BE2C (cell line): ENCODE results near the gene SERGEF.
"Not testable (repeated sequence)": the region's sequence is repeated elsewhere in the genome, so short reads cannot be mapped to it uniquely, and the experiment has no call there.

ENCODE experiments used
- DNase-seq: peaks from one replicate; pipeline ENCODE4 v3.0.0-alpha.2; 2020
- H3K27me3 ChIP-seq: fragments of 250-450 bp; sonication (Bioruptor Pico); 2 replicates; pipeline ENCODE4 v1.5.1; 2020; ENCODE audit warnings: mild to moderate bottlenecking
- H3K36me3 ChIP-seq: fragments of 250-450 bp; sonication (Bioruptor Pico); 2 replicates; pipeline ENCODE4 v1.5.1; 2020; ENCODE audit warnings: mild to moderate bottlenecking
- H3K4me1 ChIP-seq: fragments of 250-450 bp; sonication (Bioruptor Pico); 2 replicates; pipeline ENCODE4 v1.5.1; 2020
- H3K4me3 ChIP-seq: 2 replicates; pipeline ENCODE4 v1.5.1; 2011; ENCODE audit warnings: low read depth, low read length
- H3K9me3 ChIP-seq: fragments of 250-450 bp; sonication (Bioruptor Pico); 2 replicates; pipeline ENCODE4 v1.5.1; 2020
- TF ChIP-seq, protein P1 (sequence below): IDR thresholded peaks from 2 replicates; pipeline ENCODE4 v1.5.1; 2012; ENCODE audit warnings: mild to moderate bottlenecking, low read depth, low read length

SERGEF gene

DNA sequence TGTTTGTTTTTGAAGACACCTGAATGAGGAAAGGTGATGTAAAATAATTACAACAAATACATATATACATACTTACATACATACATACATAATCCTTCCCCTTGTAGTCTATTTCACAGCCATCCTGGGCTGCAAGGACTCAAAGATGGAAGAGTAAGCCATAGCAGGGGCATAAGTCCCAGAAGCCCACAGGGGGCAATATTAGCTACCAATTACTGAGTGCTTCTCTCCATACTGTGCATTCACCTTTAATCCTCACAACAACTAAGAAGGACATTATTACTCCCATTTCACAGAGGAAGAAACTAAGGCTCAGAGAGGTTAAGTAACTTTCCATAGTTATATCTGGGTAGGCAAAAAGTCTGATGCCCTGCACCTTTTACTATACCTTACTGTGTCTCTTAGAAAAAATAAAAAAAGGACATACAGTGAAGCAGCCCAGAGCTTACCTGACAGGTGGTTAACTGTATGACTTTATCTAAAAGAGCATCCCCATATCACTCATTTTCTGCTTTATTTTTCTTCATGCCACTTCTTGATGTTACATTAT, 2.7 kb downstream of the SERGEF start:
- no peaks in the 10 kb centered on the region for H3K4me1 ChIP-seq
- peaks cover 6% of the 10 kb centered on the region; the same call in 1 of the 2 replicates for H3K27me3 ChIP-seq
- TF ChIP-seq, protein P1, sequence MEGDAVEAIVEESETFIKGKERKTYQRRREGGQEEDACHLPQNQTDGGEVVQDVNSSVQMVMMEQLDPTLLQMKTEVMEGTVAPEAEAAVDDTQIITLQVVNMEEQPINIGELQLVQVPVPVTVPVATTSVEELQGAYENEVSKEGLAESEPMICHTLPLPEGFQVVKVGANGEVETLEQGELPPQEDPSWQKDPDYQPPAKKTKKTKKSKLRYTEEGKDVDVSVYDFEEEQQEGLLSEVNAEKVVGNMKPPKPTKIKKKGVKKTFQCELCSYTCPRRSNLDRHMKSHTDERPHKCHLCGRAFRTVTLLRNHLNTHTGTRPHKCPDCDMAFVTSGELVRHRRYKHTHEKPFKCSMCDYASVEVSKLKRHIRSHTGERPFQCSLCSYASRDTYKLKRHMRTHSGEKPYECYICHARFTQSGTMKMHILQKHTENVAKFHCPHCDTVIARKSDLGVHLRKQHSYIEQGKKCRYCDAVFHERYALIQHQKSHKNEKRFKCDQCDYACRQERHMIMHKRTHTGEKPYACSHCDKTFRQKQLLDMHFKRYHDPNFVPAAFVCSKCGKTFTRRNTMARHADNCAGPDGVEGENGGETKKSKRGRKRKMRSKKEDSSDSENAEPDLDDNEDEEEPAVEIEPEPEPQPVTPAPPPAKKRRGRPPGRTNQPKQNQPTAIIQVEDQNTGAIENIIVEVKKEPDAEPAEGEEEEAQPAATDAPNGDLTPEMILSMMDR: no peak
- DNase-seq: no peak
- H3K9me3 ChIP-seq: no peaks in the 10 kb centered on the region
- no peak overlapping the region for H3K4me3 ChIP-seq
- H3K36me3 ChIP-seq: no peaks in the 10 kb centered on the region

DNA sequence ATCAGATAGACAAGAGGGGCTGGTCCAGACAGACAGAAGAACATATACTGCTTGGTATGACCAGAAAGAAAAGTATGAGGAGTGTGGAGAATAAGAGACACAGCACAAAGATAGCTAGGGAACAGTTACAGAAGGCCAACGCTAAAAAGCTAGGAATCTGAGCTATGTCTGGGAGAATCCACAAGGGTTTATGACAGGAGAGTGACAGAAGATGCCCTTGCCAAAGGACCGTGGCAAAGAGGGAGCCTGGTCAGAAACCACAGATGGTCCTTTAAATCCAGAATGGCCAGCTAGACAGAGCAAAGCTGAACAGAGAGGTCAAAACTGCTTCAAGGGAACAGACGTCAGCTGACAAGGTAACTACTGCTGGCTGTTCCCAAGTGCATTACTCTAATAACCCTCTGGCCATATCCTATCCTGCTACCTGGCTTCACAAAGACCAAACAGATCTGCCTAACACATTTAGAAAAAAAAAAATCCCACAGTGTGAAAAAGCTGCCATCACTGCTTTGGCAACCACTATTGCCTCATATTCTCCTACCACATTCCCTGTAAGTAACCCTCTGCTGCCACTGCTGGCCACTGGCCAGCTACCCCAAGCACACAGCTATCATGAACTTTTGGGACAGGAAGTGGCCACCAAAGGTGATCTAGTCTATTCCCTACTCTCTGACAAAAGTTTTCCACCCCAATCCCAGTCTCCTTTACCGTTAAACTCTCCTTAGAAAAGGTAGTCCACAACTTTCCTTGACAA, 7.3 kb downstream of the SERGEF start:
- Histone ChIP-seq H3K9me3 (no peaks in the 10 kb centered on the region), H3K4me3 (no peak overlapping the region), H3K4me1 (no peaks in the 10 kb centered on the region), H3K36me3 (no peaks in the 10 kb centered on the region), H3K27me3 (no peaks in the 10 kb centered on the region)
- TF ChIP-seq, protein P1: no peak
- DNase-seq: no peak

DNA sequence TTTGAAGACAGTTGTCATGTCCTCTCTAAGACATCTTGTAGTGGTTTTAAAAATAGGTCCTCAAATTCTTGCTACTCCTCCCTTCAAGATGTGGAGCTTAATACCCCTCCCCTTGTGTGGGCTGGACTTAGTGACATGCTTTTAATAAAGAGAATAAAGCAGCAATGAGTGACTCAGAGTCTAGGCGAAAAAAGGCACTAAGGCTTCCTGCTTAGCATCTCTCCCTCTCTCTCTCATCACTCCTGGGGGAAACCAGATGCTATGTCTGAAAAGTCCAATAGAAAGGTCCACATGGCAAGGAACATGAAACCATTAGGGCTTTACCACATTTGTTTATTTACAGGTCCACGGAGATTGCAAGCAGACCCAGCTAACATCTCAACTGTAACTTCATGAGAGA, 11.7 kb downstream of the SERGEF start:
- Histone ChIP-seq H3K36me3 (no peaks in the 10 kb centered on the region), H3K4me3 (no peak overlapping the region), H3K27me3 (no peaks in the 10 kb centered on the region), H3K9me3 (no peaks in the 10 kb centered on the region), H3K4me1 (no peaks in the 10 kb centered on the region)
- TF ChIP-seq, protein P1: no peak
- DNase-seq: no peak

DNA sequence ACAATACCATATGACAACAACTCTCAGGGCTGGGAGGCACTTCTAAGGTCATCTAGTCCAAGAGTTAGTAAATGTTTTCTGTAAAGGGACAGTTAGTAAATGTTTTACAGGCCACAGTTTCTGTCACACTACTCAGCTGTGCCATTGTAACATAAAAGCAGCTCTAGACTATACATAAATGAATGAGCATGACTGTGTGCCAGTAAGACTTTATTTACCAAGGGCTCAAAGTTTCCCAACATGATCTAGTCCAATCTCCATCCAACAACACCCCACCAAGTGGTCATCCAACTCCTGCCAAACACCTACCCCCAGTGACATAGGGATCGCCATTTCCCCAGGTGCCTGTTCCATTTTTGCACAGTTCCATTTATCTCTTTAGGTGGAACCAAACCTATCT, 12.1 kb downstream of the SERGEF start:
- no peak overlapping the region for H3K4me3 ChIP-seq
- H3K4me1 ChIP-seq: no peaks in the 10 kb centered on the region
- no peak for DNase-seq
- H3K9me3 ChIP-seq: no peaks in the 10 kb centered on the region
- no peaks in the 10 kb centered on the region for H3K27me3 ChIP-seq
- TF ChIP-seq, protein P1: no peak
- H3K36me3 ChIP-seq: no peaks in the 10 kb centered on the region

DNA sequence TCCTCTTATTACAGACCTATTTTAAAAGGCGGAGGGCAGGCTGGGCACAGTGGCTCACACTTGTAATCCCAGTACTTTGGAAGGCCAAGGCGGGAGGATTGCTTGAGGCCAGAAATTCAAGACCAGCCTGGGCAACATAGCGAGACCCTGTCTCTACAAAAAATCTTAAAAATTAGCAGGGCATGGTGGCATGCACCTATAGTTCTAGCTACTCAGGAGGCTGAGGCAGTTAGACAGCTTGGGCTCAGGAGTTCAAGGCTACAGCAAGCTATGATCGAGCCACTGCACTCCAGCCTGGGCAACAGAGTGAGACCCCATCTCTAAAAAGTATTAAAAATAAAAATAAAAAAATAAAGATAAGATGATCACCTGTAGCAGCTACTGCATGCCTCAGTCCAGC, 12.7 kb downstream of the SERGEF start:
- not testable (repeated sequence) for H3K9me3 ChIP-seq, DNase-seq, H3K36me3 ChIP-seq, H3K4me1 ChIP-seq, H3K4me3 ChIP-seq, H3K27me3 ChIP-seq

DNA sequence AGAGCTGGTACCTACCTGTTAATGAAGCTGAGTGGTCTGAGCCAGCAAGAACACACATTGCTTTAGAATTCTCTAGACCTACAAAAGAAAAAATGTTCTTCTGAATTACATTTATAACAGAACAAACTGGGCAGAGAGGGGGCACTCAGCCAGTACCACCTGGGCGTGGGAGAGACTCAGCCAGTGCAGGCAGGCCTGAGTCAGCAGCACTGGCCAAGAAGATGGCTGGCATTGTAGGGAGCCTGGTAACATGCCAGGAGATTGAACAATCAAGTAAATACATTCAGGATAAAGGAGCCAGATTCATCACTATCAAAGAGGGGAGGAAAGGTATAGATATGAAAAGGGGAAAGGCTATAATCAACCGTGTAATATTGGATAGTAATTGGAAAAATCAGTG, 19.9 kb downstream of the SERGEF start:
- no peaks in the 10 kb centered on the region for H3K27me3 ChIP-seq

More for the DNA sequence above, 19.9 kb downstream of the SERGEF start:
- H3K4me1 ChIP-seq: no peaks in the 10 kb centered on the region
- TF ChIP-seq, protein P1: no peak
- DNase-seq: no peak
- no peak overlapping the region for H3K4me3 ChIP-seq
- no peaks in the 10 kb centered on the region for H3K9me3 ChIP-seq
- H3K36me3 ChIP-seq: no peaks in the 10 kb centered on the region
